Calu3 (cell line): ENCODE results near the gene CRB2. TPM values are rescaled to one million over a fixed set of nuclear protein-coding genes. Genes with fewer than 3 reads are reported as not detected.
"Not testable (repeated sequence)": the region's sequence is repeated elsewhere in the genome, so short reads cannot be mapped to it uniquely, and the experiment has no call there.

Experiments used
- BruUV-seq: library from RNA; stranded (reverse); fragments of 400-500 nt; replicated peaks from 2 replicates; lab custom pipeline; 2021; lab: Mats Ljungman, UMichigan
- CTCF ChIA-PET: fragments of 300-600 bp; sonication (Branson Sonifier 250); formaldehyde crosslinking; loops from one replicate; lab custom pipeline; 2022; ENCODE audit warnings: antibody characterized with exemption; lab: Charles Lee
- DNase-seq: peaks from one replicate; pipeline ENCODE4 v3.0.0; 2022
- H3K27ac Mint-ChIP-seq: one replicate; pipeline ENCODE4 v1.8.0; 2022; ENCODE audit warnings: mixed read lengths; ENCODE audit not compliant: unreplicated experiment
- H3K27me3 Mint-ChIP-seq: one replicate; pipeline ENCODE4 v1.8.0; 2022; ENCODE audit warnings: mixed read lengths; ENCODE audit not compliant: unreplicated experiment
- H3K36me3 Mint-ChIP-seq: one replicate; pipeline ENCODE4 v1.8.0; 2022; ENCODE audit warnings: mild to moderate bottlenecking, moderate library complexity, mixed read lengths; ENCODE audit not compliant: insufficient read depth, unreplicated experiment
- H3K4me1 Mint-ChIP-seq: one replicate; pipeline ENCODE4 v1.8.0; 2022; ENCODE audit warnings: mild to moderate bottlenecking, low read depth, mixed read lengths; ENCODE audit not compliant: unreplicated experiment
- H3K4me3 Mint-ChIP-seq: one replicate; pipeline ENCODE4 v1.8.0; 2022; ENCODE audit warnings: mild to moderate bottlenecking, low read depth, moderate library complexity, mixed read lengths; ENCODE audit not compliant: unreplicated experiment
- H3K9me3 Mint-ChIP-seq: one replicate; pipeline ENCODE4 v1.8.0; 2022; ENCODE audit warnings: low read depth, mixed read lengths; ENCODE audit not compliant: unreplicated experiment
- intact Hi-C: fragments of 100-400 bp; cut with micrococcal nuclease; formaldehyde crosslinking; loops from one replicate; pipeline ENCODE4 v1.10.0; 2022; ENCODE audit not compliant: unreplicated experiment
- total RNA-seq: library from RNA; stranded (reverse); gene quantifications from 2 replicates; pipeline ENCODE4 v1.2.3, GENCODE V29; 2022
- TF ChIP-seq, protein P1 (sequence below): fragments of 200-600 bp; IDR thresholded peaks from one replicate; pipeline ENCODE4 v1.8.0; 2022; ENCODE audit warnings: antibody characterized with exemption; ENCODE audit not compliant: unreplicated experiment

Gene CRB2
- total RNA-seq, 1 experiment from 2014 or later: not detected

DNA sequence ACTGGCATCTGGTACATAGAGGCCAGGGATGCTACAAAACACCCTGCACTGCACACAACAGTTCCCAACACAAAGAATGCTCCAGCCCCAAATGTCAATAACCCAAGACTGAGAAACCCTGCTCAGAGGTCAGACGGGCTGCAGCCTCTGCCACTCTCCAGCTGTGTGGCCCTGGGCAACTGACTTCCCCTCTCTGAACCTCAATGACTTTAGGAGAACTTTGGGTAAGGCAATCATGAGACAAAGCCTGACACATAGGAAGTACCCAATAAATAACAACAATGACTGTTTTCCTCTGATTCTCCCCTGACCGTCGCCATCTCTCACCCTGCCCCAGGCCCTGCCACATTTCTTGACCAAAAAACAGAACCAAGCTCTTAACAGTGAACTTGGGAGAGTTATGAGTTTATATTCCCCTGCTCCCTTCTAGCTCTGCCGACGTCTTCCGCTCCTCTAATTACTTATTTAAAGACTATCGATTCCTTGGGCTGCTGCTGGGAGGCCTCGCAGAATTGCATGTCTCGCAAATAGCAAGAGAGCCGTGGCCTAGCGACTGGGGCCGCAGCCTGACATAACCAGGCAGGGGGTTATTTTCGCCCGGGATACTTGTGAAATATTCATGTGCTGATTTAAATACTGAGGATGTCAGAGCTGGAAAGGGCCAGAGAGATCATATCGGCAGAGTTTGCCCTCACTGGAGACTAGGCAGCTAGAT lies 24.5 kb upstream of the CRB2 start:
- no peak for DNase-seq
- intact Hi-C loops: no loop called here
- Mint-ChIP-seq H3K36me3 (peaks cover 16% of the 10 kb centered on the region), H3K4me3 (no peak overlapping the region), H3K4me1 (peaks cover 21% of the 10 kb centered on the region), H3K9me3 (no peaks in the 10 kb centered on the region), H3K27me3 (no peaks in the 10 kb centered on the region), H3K27ac (no peak overlapping the region)
- CTCF ChIA-PET: interaction anchor here (0.5 kb wide), 1 partner anchor 63 kb away, joined by 3 read pairs; the partner anchor contains the start of gene STRBP
- BruUV-seq: no TSS peak
- TF ChIP-seq, protein P1, sequence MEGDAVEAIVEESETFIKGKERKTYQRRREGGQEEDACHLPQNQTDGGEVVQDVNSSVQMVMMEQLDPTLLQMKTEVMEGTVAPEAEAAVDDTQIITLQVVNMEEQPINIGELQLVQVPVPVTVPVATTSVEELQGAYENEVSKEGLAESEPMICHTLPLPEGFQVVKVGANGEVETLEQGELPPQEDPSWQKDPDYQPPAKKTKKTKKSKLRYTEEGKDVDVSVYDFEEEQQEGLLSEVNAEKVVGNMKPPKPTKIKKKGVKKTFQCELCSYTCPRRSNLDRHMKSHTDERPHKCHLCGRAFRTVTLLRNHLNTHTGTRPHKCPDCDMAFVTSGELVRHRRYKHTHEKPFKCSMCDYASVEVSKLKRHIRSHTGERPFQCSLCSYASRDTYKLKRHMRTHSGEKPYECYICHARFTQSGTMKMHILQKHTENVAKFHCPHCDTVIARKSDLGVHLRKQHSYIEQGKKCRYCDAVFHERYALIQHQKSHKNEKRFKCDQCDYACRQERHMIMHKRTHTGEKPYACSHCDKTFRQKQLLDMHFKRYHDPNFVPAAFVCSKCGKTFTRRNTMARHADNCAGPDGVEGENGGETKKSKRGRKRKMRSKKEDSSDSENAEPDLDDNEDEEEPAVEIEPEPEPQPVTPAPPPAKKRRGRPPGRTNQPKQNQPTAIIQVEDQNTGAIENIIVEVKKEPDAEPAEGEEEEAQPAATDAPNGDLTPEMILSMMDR: no peak

DNA sequence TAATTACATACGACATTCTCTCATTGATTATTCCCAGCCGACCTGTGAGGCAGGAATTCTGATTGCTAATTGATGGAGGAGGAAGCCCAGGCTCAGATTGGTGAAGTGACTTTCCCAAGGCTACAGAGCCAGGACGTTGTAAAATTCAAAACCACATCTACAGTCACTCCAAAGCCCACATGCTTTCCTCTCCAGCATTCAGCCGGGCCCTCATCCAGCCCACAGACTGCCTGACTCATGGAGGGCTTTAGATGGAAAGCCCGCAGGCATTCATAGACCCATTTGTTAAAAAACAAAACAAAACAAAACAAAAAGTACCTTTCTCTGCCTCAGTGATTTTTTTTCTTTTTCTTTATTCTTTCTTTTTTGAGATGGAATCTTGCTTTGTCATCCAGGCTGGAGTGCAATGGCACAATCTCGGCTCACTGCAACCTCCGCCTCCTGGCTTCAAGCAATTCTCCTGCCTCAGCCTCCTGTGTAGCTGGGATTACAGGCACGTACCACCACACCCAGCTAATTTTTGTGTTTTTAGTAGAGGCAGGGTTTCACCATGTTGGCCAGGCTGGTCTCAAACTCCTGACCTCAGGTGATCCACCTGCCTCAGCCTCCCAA lies 22.8 kb upstream of the CRB2 start:
- H3K4me3 Mint-ChIP-seq, CTCF ChIA-PET, intact Hi-C loops, DNase-seq, H3K27me3 Mint-ChIP-seq, BruUV-seq, H3K27ac Mint-ChIP-seq, H3K36me3 Mint-ChIP-seq, H3K9me3 Mint-ChIP-seq: not testable (repeated sequence)
- H3K4me1 Mint-ChIP-seq: peaks cover 13% of the 10 kb centered on the region

DNA sequence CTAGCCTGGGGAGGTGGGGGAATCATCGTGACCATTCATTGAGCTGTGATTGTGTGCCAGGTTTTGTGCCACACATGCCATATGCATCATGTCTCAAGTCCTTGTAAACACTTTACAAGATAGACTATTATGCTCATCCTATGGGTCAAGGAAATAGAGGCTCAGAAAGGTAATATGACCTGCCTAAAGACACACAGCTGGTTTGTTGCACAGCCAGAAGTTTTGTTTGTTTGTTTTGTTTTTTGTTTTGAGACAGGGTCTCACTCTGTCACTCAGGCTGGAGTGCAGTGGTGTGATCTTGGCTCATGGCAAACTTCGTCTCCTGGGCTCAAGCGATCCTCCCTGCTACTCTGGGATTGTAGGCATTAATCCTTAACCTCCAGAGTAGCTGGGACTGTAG lies 21.4 kb upstream of the CRB2 start:
- H3K9me3 Mint-ChIP-seq: no peaks in the 10 kb centered on the region
- H3K4me3 Mint-ChIP-seq: no peak overlapping the region
- intact Hi-C loops: no loop called here
- no peaks in the 10 kb centered on the region for H3K27me3 Mint-ChIP-seq
- H3K36me3 Mint-ChIP-seq: peaks cover 4% of the 10 kb centered on the region
- no TSS peak for BruUV-seq
- no peak overlapping the region for H3K27ac Mint-ChIP-seq
- CTCF ChIA-PET: no interaction called here
- peaks cover 7% of the 10 kb centered on the region for H3K4me1 Mint-ChIP-seq
- DNase-seq: no peak
- TF ChIP-seq, protein P1: no peak

DNA sequence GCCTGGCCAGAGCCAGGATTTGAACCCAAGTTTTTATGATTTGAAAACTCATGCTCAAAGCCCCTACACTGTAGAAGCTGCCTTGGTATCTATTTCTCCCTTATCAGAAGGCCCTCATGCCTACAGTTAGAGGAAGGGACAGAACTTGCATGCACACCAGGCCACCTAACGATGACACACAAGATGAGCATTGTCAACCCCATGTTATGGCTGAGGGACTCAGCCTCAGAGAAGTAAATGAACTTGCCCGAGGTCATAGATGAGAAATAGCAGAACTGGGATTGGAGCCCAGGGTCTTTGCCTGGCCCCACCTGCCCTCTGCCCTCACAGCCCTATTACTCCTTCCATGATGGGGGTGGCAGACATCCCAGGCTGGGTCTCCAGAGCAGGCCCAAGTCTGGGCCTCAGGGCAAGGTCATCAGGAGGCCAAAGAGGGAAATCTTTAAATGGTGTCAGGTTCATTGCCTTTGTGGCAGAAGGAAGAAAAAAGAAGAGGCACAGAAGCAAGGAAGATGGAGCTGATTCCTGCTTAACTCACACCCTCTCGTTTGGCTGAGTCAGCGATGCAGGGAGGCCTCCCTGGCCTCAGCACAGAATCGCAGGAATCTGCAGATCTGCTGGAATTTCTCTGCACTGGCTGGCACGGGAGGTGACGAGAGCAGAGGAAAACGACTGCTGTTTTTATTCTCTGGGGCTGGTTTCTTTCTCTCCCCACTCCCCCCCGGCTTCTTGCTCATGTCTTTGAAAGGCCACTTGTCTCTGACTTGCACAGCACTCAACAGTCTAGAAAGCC lies 20.6 kb upstream of the CRB2 start:
- intact Hi-C loops: no loop called here
- CTCF ChIA-PET: no interaction called here
- Mint-ChIP-seq H3K4me3 (no peak overlapping the region), H3K9me3 (no peaks in the 10 kb centered on the region), H3K27me3 (no peaks in the 10 kb centered on the region), H3K27ac (no peak overlapping the region), H3K36me3 (no peaks in the 10 kb centered on the region), H3K4me1 (peaks cover 8% of the 10 kb centered on the region)
- no TSS peak for BruUV-seq
- TF ChIP-seq, protein P1: no peak
- DNase-seq: no peak
